Fibroblast of the conjunctiva (primary cell): ENCODE measurements around the gene GOLT1B.

Experiments used
- DNase-seq: peaks from one replicate; pipeline ENCODE4 v3.0.0-alpha.2; 2010; ENCODE audit warnings: low read depth

GOLT1B gene

DNA sequence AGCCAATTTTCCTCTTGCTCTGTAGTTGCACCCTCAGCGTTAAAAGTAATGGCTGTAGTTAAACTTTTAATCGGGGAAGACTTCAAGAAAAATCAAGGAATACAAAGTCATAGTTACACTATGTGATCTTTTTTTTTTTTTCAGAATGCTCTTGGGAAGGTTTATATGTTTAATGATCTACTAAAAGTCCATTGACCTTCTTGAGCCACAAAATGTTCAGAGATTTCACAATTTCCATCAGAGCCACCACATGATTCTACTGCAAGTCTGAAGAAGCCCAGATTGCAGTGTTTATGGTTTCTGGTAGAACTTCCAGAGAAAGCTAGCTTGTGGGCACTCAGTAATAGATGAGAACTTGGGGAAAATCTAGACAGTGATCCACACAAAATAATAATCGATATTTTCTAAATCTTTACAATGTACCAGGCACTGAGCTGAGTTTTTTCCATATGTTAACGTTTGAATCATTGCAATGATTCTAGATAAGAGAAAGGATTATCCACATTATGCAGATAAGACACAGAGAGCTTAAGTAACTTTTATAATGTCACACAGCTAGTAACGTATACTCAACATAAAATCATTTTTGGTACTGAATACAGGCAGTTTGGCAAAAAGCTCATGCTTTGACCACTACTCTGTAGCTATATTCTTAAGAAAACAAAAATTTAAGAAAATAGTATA lies 64.8 kb downstream of the GOLT1B start:
- DNase-seq, result no peak

DNA sequence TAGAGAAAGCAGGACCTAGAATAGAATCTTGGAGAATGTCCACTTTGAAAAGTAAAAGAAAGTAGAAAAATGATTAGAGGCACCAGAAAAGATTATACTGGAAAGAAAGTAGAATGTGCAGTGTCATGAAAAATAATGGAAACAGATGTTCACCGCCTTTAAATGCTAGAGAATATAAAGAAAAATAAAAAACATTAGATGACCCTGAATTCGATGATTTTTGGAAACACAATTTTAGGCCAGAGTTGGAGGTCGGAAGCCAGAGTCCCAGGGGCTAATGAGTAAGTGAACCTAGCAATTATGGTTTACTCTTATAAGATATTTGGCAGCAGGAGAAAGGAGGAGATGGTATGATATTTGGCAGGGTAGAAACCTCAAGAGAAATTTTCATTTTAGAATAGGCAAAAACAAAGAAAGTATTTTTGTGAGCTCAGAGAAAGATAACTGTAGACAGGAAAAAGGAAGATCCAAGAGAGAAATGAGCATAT lies 65.4 kb downstream of the GOLT1B start:
- DNase-seq, result no peak
